ENCODE data around the gene VSIR. TPM values are rescaled to one million over a fixed set of nuclear protein-coding genes. Genes with fewer than 3 reads are reported as not detected.

The VSIR gene
- total RNA-seq, 6 experiments from 2014 or later = 6.1 to 17.1 (median 10.1) TPM

- ATAC-seq (no peak), DNase-seq (no peak)
- Histone ChIP-seq H3K27ac (peak overlapping the region in 2 of 3 donors; percentile 53 to 57), H3K27me3 (no peaks in the 10 kb centered on the region), H3K36me3 (no peaks in the 10 kb centered on the region), H3K4me1 (peaks cover 0 to 3% (median 0%) of the 10 kb centered on the region in 4 donors), H3K4me3 (no peak overlapping the region), H3K9me3 (no peaks in the 10 kb centered on the region)
- WGBS (ENCODE audit: insufficient coverage, low coverage, low lambda C conversion rate, missing lambda C conversion rate) = 71% methylated on average over 4 of the region's 4 CpGs
- TF ChIP-seq POLR2A (IDR thresholded peaks at IDR 0.05) (no peak), CTCF (IDR thresholded peaks at IDR 0.05) (no peak)
- intact Hi-C loops (cut with DNase I) = no loop called here
Observed at GRCh38 chr10:71714031-71714410, 59.3 kb downstream of the VSIR start.

GRCh38 chr10:71713135-71714030 lies 59.9 kb downstream of the VSIR start:
- intact Hi-C loops (cut with DNase I) = no loop called here
- no peak for TF ChIP-seq POLR2A (IDR thresholded peaks at IDR 0.05)
- peak in 1 of 4 donors; percentile 6 for TF ChIP-seq CTCF (IDR thresholded peaks at IDR 0.05)
- peaks cover 0 to 7% (median 0%) of the 10 kb centered on the region in 4 donors for H3K4me1 ChIP-seq

GRCh38 chr10:71712572-71713134 lies 60.7 kb downstream of the VSIR start:
- DNase-seq (no peak), ATAC-seq (no peak)
- WGBS (ENCODE audit: insufficient coverage, low coverage, low lambda C conversion rate, missing lambda C conversion rate) = 62% methylated on average over 6 of the region's 17 CpGs
- no peak for TF ChIP-seq CTCF (IDR thresholded peaks at IDR 0.05)
- intact Hi-C loops (cut with DNase I) = no loop called here
- no peaks in the 10 kb centered on the region for H3K9me3 ChIP-seq
- H3K27ac ChIP-seq = peak overlapping the region in 2 of 3 donors; percentile 53 to 57
- no peaks in the 10 kb centered on the region for H3K27me3 ChIP-seq
- H3K4me3 ChIP-seq = no peak overlapping the region
- peaks cover 0 to 8% (median 0%) of the 10 kb centered on the region in 4 donors for H3K4me1 ChIP-seq
- no peaks in the 10 kb centered on the region for H3K36me3 ChIP-seq

More at GRCh38 chr10:71713135-71714030, 59.9 kb downstream of the VSIR start:
- peak; percentile 25 to 56 (median 36) for ATAC-seq
- peak in 2 of 3 donors; percentile 55 to 62 for DNase-seq
- no peaks in the 10 kb centered on the region for H3K9me3 ChIP-seq
- no peaks in the 10 kb centered on the region for H3K36me3 ChIP-seq
- WGBS (ENCODE audit: insufficient coverage, low coverage, low lambda C conversion rate, missing lambda C conversion rate) = 46% methylated on average over 6 of the region's 12 CpGs
- no peaks in the 10 kb centered on the region for H3K27me3 ChIP-seq
- H3K4me3 ChIP-seq = no peak overlapping the region
- peak overlapping the region; percentile 26 to 57 (median 53) for H3K27ac ChIP-seq

GRCh38 chr10:71712170-71712569 lies 61.1 kb downstream of the VSIR start:
- H3K4me1 ChIP-seq = peaks cover 0 to 8% (median 0%) of the 10 kb centered on the region in 4 donors
- no peaks in the 10 kb centered on the region for H3K36me3 ChIP-seq
- peak overlapping the region in 1 of 3 donors; percentile 53 for H3K27ac ChIP-seq
- no peak for ATAC-seq
- H3K9me3 ChIP-seq = no peaks in the 10 kb centered on the region
- 71% methylated on average over 2 of the region's 2 CpGs for WGBS (ENCODE audit: insufficient coverage, low coverage, low lambda C conversion rate, missing lambda C conversion rate)
- H3K27me3 ChIP-seq = no peaks in the 10 kb centered on the region
- TF ChIP-seq CTCF (IDR thresholded peaks at IDR 0.05) (no peak), POLR2A (IDR thresholded peaks at IDR 0.05) (no peak)
- intact Hi-C loops (cut with DNase I) = no loop called here
- no peak for DNase-seq
- H3K4me3 ChIP-seq = no peak overlapping the region

Data from right lobe of liver (tissue), 6 donors.